Suppressor macrophage treated with lipopolysaccharide for 1 hour (primary cell): ENCODE data around the gene SLC35G3.
"Not testable (repeated sequence)": the region's sequence is repeated elsewhere in the genome, so short reads cannot be mapped to it uniquely, and the experiment has no call there.

Experiments
- DNase-seq, 3 donors: peaks; one replicate each; pipeline ENCODE4 v3.0.0-alpha.2; 2020 to 2022

SLC35G3 gene

DNA sequence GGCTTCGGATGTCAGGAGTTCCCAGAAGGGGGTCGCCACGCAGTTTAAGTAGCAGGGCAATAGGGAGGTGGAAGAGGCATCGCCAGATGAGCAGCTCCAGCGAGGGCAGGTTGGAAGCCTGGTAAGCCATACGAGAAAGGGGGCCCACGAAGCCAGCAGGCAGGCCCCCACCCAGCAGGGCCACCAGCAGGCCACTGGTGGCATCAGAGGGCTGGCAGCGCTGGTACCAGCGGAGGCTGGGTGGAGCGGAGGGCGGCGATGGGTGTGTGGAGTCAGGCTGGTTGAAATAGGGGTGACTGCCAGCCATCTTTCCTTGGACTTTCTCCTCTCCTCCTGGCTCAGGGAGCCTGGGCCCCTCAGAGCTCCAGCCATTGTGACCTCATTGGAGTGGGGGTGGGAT, at the start of gene SLC35G3:
Gene SLC35G3 (minus strand): TSS at position 393 of the 400 bp plus-strand sequence. CDS start 86 bp downstream, at position 307.
- DNase-seq, result not testable (repeated sequence)

DNA sequence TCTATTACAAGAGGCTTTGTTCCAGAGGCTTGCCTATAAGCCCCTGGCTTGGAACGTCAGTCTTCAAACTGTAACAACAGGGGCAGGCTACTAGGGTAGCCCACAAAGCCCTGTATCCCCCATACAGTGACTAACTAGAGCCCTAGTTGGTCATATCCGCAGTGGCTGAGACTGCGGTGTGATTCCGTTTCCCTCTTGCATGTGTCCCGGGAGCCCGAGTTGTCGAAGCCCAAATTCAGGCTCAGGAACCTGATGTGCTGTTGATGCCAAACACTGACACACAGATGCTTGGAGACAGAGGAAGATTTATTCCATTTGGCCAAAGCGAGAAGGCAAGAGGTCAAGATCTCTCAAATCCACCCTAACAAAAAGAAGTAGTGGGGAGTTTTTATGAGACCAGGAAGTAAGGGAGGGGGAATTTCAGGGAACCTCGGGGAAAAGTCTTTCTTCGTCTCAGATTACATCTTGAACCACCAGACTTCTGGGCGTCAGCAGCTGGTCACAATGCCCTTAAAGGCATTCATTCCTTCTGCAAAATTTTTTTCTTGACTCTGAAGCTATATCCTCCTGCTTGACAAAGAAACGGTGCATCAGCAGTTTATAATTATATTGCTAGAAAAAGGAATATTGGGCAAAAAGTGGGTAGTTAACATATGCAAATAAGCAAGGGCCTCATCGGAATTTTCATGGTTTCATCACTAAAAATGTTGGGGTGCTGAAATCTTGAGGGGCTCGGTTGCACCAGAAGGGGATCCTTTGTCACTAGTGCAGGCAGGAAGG, 49.6 kb upstream of the SLC35G3 start:
- peak; percentile 86 to 91 (median 90) for DNase-seq

DNA sequence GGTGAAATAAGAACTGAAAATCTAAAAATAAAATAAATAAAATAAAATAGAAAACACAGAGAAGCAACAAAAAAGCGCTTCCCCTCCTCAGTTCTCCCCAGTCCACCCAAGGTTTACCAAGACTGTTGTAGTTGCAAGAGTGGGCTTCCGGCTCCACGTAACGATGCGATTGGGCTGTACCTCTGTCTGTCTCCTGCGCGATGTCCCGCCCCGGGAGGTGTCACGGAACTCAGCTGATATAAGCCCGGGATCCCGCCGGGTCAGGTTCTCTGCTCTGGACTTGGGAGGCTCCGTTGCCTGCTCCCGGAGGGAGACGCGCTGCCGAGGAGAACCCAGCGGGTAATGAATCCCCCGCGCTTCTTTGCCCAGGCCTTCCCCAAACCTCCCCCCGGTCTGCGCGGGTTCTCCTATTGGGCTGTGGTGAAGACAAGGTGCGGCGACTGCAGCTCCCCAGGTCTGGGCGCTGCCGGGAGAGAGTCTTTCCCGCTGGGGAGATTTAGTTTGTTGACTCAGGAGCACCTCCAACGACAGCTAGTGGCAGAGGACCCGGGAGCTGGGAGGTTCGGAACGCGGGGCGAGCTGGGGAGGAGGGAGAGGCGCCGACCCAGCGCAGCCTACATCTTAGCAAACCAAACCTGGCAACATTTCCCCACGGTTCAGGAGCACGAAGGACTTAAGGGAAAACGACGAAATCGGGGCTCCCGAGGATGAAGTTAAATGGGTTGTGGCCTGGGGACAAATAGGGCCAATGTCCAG, 48.8 kb upstream of the SLC35G3 start, which contains the start of gene SLFN5:
Gene SLFN5 (plus strand): TSS at position 268 of the 756 bp plus-strand sequence. CDS start 15,619 bp downstream, outside the sequence.
- DNase-seq, result peak; percentile 97

DNA sequence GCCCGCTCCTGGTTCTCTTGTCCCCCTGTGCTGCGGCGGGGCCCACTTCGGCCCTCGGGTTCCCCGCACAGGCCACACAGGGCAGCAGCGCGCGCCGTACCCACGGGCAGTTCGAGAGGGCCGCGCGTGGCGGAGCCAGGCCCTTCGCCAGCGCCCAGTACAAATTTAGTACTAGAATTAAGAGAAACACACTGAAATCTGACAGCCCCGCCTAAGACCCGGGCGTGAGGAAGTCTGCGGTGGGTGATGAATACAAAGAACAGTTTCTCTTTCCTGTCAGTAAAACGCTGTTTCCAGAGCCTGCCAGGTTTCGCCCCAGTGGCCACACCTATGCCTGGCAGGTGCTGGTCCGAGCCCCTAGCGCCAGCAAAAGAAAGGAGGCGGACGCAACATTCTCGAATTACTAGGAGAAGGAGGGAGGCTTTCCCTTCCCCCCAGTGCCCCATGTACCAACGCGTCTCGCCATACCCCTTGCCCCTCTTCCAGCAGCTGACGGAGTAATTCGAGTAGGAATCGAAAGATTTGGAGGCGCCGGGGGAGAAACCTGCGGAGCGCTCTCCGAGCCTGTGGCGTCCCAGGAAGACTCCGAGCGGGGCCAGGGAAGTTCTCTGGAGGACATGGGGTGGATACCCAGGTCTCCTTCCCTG, 48.1 kb upstream of the SLC35G3 start:
- DNase-seq, result peak; percentile 78 to 82 (median 79)

DNA sequence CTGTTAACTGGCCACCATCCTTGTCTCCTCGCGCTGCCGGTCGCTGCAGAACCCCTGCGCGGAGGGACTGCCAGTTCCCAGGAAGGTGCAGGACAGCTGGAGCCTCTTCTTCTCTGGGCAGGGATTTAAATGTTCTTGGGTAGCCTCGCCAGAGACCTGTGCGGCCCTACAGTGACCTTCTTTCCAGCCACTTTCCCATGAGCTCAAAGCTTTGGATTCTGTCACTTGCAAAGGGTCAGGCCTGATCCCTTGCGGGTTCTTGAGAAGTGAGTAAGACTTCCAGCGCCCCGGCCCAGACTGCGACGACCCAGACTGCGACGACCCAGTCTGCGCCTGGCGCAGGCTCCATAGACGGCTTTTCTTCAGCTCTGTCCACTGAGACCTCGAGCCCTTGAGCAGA, 47.3 kb upstream of the SLC35G3 start:
- DNase-seq, result no peak

DNA sequence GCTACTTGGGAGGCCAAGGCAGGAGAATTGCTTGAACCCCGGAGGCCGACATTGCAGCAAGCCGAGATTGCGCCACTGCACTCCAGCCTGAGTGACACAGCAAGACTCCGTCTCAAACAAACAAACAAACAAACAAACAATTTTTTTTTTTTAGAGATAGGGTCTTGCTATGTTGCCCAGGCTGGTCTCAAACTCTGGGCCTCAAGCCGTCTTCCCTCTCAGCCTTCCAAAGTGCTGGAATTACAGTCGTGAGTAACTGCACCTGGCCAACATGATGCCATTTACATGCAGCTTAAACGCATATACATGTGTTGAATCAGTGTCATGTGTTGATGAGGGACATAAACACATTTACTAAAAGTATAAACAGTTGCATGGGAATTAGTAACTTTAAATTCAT, 46.7 kb upstream of the SLC35G3 start:
- no peak for DNase-seq

DNA sequence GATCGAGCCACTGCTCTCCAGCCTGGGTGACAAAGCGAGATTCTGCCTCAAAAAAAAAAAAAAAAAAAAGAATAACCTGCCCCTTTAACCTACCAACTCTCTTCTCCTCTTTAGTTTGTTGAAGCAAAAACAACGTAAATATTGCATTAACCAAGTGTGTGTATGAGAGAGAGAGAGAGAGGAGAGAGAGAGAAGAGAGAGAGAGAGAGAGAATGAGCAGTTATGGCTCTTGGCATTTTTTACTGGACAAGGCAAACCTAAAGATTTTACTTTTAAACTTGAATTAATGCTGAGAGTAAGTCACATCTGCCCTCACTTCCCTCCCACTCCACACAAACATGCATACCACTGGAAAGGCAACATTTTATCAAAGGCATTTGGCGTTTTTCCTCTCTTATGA, 45.6 kb upstream of the SLC35G3 start:
- DNase-seq, result no peak

DNA sequence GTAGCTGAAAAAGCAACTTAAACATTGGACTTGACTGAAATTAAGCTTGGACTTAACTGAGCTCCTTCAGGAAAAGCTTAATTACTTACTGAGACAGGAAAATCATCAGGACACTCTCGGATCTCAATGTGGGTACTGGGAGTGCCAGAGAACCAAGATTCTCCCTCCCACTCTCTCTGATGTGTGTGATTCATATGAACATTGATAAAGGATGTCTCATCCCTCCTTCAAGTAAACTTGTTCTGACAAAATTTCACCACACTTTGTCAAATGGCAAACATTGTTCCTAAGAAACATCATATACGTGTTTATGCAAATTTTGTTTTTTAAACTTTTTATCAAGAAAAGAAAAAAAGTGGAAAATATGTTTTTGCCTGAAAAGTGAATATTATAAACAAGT, 44.6 kb upstream of the SLC35G3 start:
- DNase-seq, result peak in 1 of 3 donors; percentile 30

DNA sequence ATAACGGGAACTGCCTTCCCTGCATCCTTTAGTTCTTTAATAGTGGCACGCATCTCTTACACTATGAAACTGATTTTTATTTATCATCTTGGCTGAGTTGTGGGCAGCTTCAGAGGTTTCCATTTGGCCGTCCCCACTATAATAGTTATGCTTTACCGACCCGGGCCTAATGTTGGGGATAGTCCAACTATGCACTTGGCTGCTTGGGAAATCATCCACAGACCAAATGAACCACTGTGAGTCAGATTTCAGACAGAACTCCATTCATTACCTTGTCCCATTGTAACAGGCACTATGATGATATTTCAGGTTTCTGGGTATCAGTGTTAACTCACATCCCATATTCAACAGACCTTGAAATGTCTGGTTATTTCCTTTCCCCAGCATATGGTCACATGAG, 42.6 kb upstream of the SLC35G3 start:
- DNase-seq, result no peak

DNA sequence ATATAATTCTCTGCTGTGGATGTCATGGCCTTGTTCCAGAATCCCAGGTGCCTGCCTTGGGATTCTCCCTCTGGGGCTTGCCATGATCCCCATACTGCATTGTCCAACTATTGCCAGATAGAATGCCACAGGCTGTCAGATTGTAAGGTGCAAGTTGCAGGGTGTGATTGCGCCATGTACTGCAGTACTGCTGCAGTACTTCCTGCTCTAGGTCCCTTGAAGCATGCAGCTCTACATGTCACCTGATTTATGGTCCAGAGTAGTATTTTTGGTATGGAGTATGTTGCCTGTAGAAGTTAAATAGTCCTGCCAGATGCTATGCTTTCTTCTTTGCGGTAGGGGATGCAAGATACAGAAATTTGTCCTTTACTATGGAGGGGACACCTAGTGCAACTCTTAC, 41.7 kb upstream of the SLC35G3 start:
- no peak for DNase-seq

DNA sequence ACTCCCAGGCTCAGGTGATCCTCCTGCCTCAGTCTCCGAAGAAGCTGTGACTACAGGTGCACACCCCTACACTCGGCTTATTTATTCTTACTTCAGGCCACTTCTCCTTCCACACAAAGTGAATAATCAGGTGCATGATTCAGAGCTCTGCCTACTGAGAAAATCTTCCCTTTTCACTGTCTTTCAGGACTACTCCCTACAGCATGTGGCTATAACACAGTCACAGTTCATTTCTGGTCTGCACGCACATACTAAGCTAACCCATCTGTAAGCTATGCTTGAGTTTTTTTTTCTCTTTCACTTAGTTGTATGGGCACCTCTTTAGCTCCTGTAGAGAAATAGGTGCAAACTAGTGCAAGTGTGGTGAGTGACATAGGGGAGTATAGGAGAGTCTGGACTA, 41.1 kb upstream of the SLC35G3 start:
- no peak for DNase-seq

DNA sequence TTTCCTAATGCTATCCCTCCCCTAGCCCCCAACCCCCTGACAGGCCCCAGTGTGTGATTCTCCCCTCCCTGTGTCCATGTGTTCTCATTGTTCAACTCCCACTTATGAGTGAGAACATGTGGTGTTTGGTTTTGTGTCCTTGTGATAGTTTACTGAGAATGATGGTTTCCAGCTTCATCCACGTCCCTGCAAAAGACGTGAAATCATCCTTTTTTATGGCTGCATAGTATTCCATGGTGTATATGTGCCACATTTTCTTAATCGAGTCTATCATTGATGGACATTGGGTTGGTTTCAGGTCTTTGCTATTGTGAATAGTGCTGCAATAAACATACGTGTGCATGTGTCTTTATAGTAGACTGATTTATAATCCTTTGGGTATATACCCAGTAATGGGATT, 40.1 kb upstream of the SLC35G3 start:
- DNase-seq, result not testable (repeated sequence)

DNA sequence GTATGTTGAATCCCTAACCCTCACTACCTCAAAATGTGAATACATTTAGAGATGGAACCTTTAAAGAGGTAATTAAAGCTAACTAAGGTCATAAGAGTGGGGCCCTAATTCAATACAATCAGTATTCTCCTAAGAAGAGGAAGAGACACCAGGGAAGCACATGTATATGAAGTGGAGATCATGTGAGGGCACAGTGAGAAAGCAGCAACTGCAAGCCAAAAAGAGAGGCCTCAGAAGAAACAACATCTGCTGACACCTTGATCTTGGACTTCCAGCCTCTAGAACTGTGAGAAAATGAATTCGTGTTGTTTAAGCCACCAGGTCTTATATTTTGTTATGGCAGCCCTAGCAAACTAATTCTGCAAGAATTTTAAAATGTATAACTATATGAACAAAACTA, 35.4 kb upstream of the SLC35G3 start:
- DNase-seq, result no peak

DNA sequence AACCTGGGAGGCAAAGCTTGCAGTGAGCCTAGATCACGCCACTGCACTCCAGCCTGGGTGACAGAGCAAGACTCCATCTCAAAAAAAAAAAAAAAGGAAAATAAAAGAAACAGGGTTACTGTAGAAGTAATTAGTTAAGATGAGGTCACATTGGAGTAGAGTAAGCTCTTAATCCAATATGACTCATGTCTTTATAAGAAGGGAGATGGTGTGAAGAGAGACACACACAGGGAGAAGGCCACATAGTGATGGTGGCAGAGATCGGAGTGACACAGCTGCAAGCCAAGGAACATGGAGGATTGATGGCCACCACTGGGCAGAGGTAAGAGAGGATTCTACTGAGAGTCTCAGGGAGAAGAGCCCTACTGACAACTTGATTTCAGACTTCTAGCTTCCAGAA, 33.4 kb upstream of the SLC35G3 start:
- no peak for DNase-seq

DNA sequence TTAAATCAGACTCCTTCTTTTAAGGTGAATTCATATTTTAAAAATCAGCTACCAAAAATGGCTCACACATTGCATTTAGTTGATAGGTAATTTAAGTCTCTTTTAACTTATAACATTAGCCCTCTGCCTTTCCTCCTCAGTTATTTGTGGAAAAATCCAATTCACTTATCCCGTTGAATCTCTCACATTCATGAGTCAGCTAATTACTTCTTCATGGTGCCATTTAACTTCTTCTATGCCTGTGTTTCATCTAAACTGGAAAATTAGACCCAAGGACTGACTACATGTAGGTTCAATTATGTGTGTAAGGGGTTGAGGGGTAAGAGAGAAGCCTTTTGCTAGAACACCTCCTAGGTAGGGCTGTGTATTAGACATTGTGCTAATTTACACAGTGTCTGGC, 30.2 kb upstream of the SLC35G3 start:
- DNase-seq, result no peak

DNA sequence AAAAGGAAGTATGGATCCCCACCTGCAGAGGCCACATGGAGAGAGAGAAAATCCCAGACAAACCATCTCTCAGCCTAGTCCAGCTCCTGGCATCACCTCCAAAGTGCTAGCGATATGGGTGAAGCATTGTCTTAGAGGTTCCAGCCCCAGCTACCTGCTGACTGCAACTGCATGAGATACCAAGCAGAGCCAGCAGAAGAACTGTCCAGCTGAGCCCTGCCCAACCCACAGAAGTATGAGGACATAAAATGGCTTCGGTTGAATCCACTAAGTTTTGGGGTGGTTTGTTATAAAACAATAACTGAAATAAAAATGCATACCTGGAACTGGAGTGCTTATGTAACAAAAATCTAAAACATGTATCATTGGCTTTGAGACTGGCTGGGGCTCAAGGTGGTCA, 28.3 kb upstream of the SLC35G3 start:
- DNase-seq, result no peak

DNA sequence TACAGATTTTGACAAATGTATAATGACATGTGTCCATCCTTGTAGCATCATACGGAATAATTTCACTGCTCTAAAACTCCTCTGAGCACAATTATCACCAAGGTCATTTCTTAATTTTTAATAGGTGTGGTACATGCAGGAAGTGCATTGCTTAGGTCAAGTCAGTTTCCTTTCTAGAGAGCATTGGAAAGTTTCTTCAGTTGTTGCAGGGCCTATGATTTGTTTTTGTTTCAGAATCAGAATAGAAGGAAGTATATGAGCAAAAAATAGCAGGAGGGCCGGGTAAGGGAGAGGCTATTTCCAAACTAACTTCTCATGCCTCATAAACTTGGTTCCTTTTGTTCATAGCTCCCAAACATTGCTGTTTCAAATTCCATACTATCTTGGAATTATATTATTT, 24.7 kb upstream of the SLC35G3 start:
- peak; percentile 65 to 82 (median 75) for DNase-seq

DNA sequence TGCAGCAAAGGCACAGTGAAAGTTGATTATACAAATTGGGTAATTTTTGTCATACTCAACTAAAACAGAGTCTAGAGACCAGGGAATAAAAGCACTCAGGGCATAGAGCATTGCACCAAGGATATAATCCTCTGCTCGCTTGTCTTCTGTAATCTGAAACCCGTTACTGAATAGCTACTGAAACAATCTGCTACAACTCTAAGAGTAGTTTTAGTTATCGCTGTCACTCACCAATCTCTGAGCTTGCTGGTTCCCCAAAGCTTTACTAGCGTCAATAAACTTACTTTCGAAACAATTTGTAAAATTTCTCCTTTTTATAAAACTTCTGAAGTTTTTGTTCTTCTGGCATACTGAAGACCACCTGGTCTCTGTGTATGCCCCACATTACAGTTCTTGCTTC, 22.9 kb upstream of the SLC35G3 start:
- no peak for DNase-seq

DNA sequence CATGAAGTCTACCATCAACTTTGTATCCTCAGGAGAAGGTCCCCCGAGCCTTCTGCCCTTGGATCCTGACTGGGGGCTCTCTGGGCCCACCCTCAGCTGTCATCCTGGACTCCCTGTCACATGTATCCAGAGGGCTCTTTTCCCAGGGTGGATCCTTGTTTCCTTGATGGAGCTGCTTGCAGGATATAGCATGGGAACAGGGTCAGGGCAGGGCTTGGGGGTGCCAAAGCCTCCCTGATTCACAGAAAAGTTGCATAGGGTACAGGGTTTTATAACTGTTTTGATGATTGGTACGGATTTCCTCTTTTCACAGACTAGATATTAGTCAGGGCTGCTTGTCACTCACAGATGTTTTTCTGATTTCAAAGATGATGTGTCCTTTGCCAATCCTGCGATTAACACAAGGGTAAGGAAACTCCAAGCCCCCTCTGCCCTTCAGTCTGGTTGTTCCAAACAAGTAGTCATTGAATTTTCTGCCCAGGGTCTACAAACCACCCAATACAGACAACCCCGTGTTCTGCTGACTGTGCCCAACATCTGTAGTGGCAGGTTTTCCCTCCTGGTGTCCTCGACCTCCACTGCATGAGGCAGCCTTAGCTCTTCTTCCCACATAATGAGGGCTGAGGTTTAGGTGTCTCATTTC, 20.6 kb upstream of the SLC35G3 start:
- peak; percentile 39 to 59 (median 53) for DNase-seq

DNA sequence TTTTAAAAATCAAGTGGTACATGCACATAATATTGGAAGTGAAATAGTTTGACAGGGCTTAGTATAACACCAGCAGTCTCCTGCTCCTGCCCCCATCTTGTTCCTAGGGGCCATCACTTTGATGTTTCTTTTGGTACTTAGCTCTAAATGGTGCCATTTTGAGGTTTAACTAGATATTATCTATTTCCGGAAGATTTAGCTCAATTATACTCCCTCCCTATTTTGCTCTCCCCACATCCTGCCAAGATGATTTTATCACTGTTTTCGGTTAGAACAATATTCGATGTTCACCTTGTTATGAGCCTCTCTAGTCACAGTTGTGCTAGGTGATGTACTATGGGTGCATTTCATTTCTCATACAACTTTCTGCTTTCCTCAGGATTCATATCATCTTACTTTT, 20.0 kb upstream of the SLC35G3 start:
- DNase-seq, result no peak

DNA sequence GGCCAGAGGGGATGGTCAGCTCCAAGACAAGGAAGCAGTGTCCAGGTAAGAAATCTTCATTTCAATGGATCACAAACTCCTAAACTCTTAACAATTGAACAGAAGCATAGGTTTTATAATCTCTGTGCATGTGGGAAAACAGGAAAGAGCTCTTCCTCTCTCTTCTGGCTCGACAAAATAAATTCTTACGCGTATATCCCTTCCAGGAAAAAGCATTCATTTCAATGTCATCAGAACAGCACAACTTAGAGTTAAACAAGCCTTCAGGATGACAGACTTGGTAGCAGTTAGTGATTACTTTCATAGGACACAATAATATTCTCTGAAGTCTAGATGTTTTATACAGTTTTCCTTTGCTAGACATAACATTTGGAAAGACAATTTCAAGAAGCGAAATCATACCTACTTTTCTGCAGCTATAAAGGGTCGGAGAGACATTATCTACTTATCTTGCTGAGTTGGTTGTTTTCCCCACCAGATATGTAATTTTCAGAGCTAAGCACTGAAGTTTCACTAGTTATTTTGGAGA, 19.3 kb upstream of the SLC35G3 start:
- DNase-seq, result no peak

DNA sequence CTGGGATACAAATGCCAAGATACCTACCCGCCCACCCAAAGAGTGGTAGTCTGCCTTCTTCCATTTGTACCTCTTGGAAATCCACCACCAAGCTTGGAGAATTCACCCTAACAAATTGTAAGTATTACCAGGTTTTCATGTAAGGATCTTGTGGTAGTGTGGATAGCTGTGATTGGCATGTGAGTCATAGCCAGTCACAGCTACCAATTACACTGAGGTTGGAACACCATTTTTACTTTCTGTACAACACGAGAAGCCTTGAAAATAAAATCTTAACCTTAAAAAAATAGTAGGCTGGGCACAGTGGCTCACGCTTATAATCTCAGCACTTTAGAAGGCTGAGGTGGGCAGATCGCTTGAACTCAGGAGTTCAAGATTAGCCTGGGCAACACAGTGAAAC, 18.5 kb upstream of the SLC35G3 start:
- DNase-seq, result no peak

DNA sequence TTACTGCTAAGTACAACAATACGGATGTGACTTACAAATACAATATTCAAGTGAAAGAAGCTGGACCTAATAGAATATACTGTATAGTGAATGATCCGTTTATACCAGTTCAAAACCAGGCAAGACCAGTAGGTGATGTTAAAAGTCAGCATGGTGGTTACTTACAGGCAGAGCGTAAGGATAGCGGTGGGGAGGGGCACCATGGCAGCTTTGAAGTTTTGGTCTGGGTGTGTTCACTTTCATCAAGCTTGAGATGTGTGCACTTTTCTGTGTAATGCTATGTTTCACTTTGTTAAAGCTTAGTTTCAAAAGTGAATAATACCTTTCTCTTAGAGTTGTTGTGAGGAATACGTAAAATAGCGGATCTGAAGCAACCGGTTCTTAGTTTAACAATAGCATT, 16.5 kb upstream of the SLC35G3 start:
- DNase-seq, result no peak
